B cell (primary cell): Measurements from ENCODE around the gene PTGS2. TPM values are rescaled to one million over a fixed set of nuclear protein-coding genes. Genes with fewer than 3 reads are reported as not detected.

Source experiments
- ATAC-seq: fragments of 200-7000 bp; cut with Tn5 transposase; one replicate; pipeline ENCODE4 v1.10.0; 2021; ENCODE audit warnings: low read depth, mild to moderate bottlenecking, moderate number of reproducible peaks, moderate library complexity
- CTCF ChIA-PET: fragments of 350-600 bp; sonication (Branson Sonifier 250); formaldehyde crosslinking; loops from one replicate; lab custom pipeline; 2021; ENCODE audit warnings: antibody characterized with exemption, inconsistent platforms; lab: Charles Lee
- POLR2A ChIA-PET: fragments of 350-600 bp; sonication (Branson Sonifier 250); formaldehyde crosslinking; loops from one replicate; lab custom pipeline; 2021; ENCODE audit warnings: antibody characterized with exemption; lab: Charles Lee
- DNase-seq: peaks from one replicate; pipeline ENCODE4 v3.0.0; 2013
- H2AFZ ChIP-seq: 2 replicates; pipeline ENCODE4 v1.6.1; 2012; ENCODE audit warnings: mild to moderate bottlenecking, low read depth, low read length; ENCODE audit not compliant: insufficient read depth, poor library complexity, severe bottlenecking
- H3K27ac ChIP-seq, 2 donors: 1 replicate in 1 of 2; 2 replicates in 1 of 2; pipeline ENCODE4 v1.5.1; 2012 to 2013; ENCODE audit warnings: low read length in 2 of 2, mild to moderate bottlenecking in 2 of 2, moderate library complexity in 1 of 2
- H3K27me3 ChIP-seq, 4 experiments: fragments of 200-600 bp in 1 of 4; sonication (generic) in 1 of 4; replicated peaks in 1 of 4; 1 replicate in 2 of 4; 2 replicates in 2 of 4; pipeline versions ENCODE4 v1.6.1 to v1.7.0; 2013 to 2016; ENCODE audit warnings: low read length in 3 of 4, mild to moderate bottlenecking in 2 of 4, mixed read lengths in 1 of 4, moderate library complexity in 1 of 4; ENCODE audit not compliant: insufficient read depth in 4 of 4, control insufficient read depth in 3 of 4; ENCODE audit errors: control extremely low read depth in 1 of 4
- H3K36me3 ChIP-seq, 2 experiments: replicated peaks in 1 of 2; 1 replicate in 1 of 2; 2 replicates in 1 of 2; pipeline versions ENCODE4 v1.6.1 to v1.7.1; 2013; ENCODE audit warnings: low read length in 1 of 2; ENCODE audit not compliant: insufficient read depth in 2 of 2, control insufficient read depth in 1 of 2; ENCODE audit errors: control extremely low read depth in 1 of 2, extremely low read depth in 1 of 2
- H3K4me1 ChIP-seq, 2 donors: fragments of 200-600 bp in 1 of 2; sonication (generic) in 1 of 2; 1 replicate in 1 of 2; 2 replicates in 1 of 2; pipeline versions ENCODE4 v1.5.1 to v1.6.1; 2013 to 2017; ENCODE audit warnings: low read length in 2 of 2; ENCODE audit not compliant: control insufficient read depth in 2 of 2, insufficient read depth in 2 of 2
- H3K4me2 ChIP-seq: replicated peaks from 2 replicates; pipeline ENCODE3; 2012; ENCODE audit warnings: mild to moderate bottlenecking, low read depth, low read length; ENCODE audit not compliant: poor library complexity, severe bottlenecking
- H3K4me3 ChIP-seq, 5 experiments: fragments of 200-600 bp in 1 of 5; sonication (generic) in 1 of 5; 1 replicate in 3 of 5; 2 replicates in 2 of 5; pipeline versions ENCODE4 v1.5.1 to v1.7.0; 2011 to 2016; ENCODE audit warnings: low read length in 4 of 5, mild to moderate bottlenecking in 4 of 5, low read depth in 2 of 5, control low read depth in 1 of 5, moderate library complexity in 1 of 5; ENCODE audit not compliant: insufficient read depth in 1 of 5; ENCODE audit errors: control extremely low read depth in 1 of 5, extremely low read depth in 1 of 5
- H3K79me2 ChIP-seq: fragments of 200-600 bp; sonication (generic); one replicate; pipeline ENCODE4 v1.6.0; 2016; ENCODE audit warnings: low read length; ENCODE audit not compliant: control insufficient read depth, insufficient read depth
- H3K9ac ChIP-seq: fragments of 200-600 bp; sonication (generic); 2 replicates; pipeline ENCODE4 v1.6.1; 2017; ENCODE audit warnings: mild to moderate bottlenecking, low read length, moderate library complexity
- H3K9me3 ChIP-seq, 3 donors: one replicate each; pipeline versions ENCODE4 v1.6.1 to v1.7.1; 2013; ENCODE audit warnings: low read length in 2 of 3; ENCODE audit not compliant: control insufficient read depth in 2 of 3, insufficient read depth in 1 of 3; ENCODE audit errors: control extremely low read depth in 1 of 3
- H4K20me1 ChIP-seq: 2 replicates; pipeline ENCODE4 v1.6.0; 2012; ENCODE audit warnings: mild to moderate bottlenecking, low read length; ENCODE audit not compliant: insufficient read depth, control insufficient read depth, poor library complexity, severe bottlenecking
- H3K27ac Mint-ChIP-seq: one replicate; pipeline ENCODE4 v1.8.0; 2021; ENCODE audit warnings: mixed read lengths
- H3K27me3 Mint-ChIP-seq: one replicate; pipeline ENCODE4 v1.8.0; 2021; ENCODE audit warnings: mixed read lengths
- H3K4me1 Mint-ChIP-seq: one replicate; pipeline ENCODE4 v1.8.0; 2021; ENCODE audit warnings: mixed read lengths
- H3K4me3 Mint-ChIP-seq: one replicate; pipeline ENCODE4 v1.8.0; 2021; ENCODE audit warnings: mixed read lengths
- H3K9me3 Mint-ChIP-seq: one replicate; pipeline ENCODE4 v1.8.0; 2022; ENCODE audit warnings: mixed read lengths; ENCODE audit not compliant: insufficient read depth
- CTCF ChIP-seq: fragments of 200-600 bp; IDR thresholded peaks from one replicate; pipeline ENCODE4 v1.8.0; 2022; ENCODE audit warnings: antibody characterized with exemption, mild to moderate bottlenecking
- EZH2 ChIP-seq: IDR thresholded peaks from 2 replicates; pipeline ENCODE4 v1.6.1; 2012; ENCODE audit warnings: borderline replicate concordance, low read depth, mild to moderate bottlenecking, moderate library complexity, low read length; ENCODE audit not compliant: insufficient read depth, poor library complexity, severe bottlenecking
- intact Hi-C: fragments of 100-400 bp; cut with micrococcal nuclease; formaldehyde crosslinking; loops from one replicate; pipeline ENCODE4 v1.10.0; 2022
- polyA plus RNA-seq: library from polyadenylated mRNA; depleted of rRNA; stranded (reverse); fragments of >200 nt; gene quantifications from 2 replicates; pipeline ENCODE4 v1.2.3, GENCODE V29; 2012
- total RNA-seq, 2 donors: library from RNA; stranded (reverse); fragments of 120-200 nt in 1 of 2; gene quantifications; 1 replicate in 1 of 2; 2 replicates in 1 of 2; pipeline versions ENCODE4 v1.2.3 to v1.2.4, GENCODE V29; 2013 to 2022

Gene PTGS2
- total and polyA plus RNA-seq, 2 donors (not counting 1 experiment from before 2014, with no cell fraction given), result 0.85 TPM; not detected in 1

DNA sequence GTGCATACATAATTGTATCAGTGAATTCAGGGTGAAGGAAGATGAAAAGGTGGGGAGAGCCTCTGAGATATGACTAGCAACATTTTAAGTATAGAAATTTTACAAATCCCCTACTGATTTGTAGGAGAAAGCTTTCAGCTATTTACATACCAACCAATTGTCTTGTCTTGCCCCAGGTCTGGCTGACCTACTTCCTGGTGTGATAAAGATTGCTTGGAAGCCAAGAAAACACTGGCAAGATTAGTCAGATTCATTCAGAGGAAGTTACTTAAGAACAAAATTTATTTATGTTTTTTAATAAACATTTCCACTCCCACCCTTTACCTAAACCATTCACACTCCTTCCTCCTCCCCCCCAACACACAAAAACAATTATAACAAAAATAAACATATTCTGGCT, 17.5 kb downstream of the PTGS2 start:
- H3K27me3 ChIP-seq, result no peaks in the 10 kb centered on the region
- H4K20me1 ChIP-seq, result no peaks in the 10 kb centered on the region
- TF ChIP-seq EZH2, result no peak
- H3K36me3 ChIP-seq, result no peaks in the 10 kb centered on the region
- Mint-ChIP-seq H3K27me3 (no peaks in the 10 kb centered on the region), H3K9me3 (no peaks in the 10 kb centered on the region), H3K4me3 (no peak overlapping the region), H3K4me1 (no peaks in the 10 kb centered on the region), H3K27ac (no peak overlapping the region)
- H3K4me2 ChIP-seq, result no peak overlapping the region
- H3K27ac ChIP-seq, result no peak overlapping the region
- intact Hi-C loops, result no loop called here
- no peak overlapping the region for H3K4me3 ChIP-seq
- DNase-seq (no peak), ATAC-seq (no peak)
- H3K79me2 ChIP-seq, result no peaks in the 10 kb centered on the region
- H3K9ac ChIP-seq, result no peak overlapping the region
- no peaks in the 10 kb centered on the region for H3K9me3 ChIP-seq
- H3K4me1 ChIP-seq, result no peaks in the 10 kb centered on the region
- ChIA-PET POLR2A (no interaction called here), CTCF (no interaction called here)
- no peak overlapping the region for H2AFZ ChIP-seq

- CTCF ChIA-PET, result no interaction called here
- DNase-seq, result no peak
- intact Hi-C loops, result no loop called here
These were observed 20.3 kb downstream of the PTGS2 start for GRCh38 chr1:186659890-186660341.

More at GRCh38 chr1:186659890-186660341, 20.3 kb downstream of the PTGS2 start:
- H3K9me3 Mint-ChIP-seq, result no peaks in the 10 kb centered on the region
- Histone ChIP-seq H3K4me3 (no peak overlapping the region), H3K4me1 (no peaks in the 10 kb centered on the region), H3K79me2 (no peaks in the 10 kb centered on the region), H4K20me1 (no peaks in the 10 kb centered on the region), H2AFZ (no peak overlapping the region), H3K27ac (no peak overlapping the region), H3K27me3 (no peaks in the 10 kb centered on the region), H3K4me2 (no peak overlapping the region), H3K9me3 (peaks cover 0 to 4% (median 0%) of the 10 kb centered on the region in 3 donors), H3K9ac (no peak overlapping the region), H3K36me3 (no peaks in the 10 kb centered on the region)
- no peaks in the 10 kb centered on the region for H3K4me1 Mint-ChIP-seq
- POLR2A ChIA-PET, result no interaction called here
- no peak overlapping the region for H3K4me3 Mint-ChIP-seq
- H3K27me3 Mint-ChIP-seq, result no peaks in the 10 kb centered on the region
- ATAC-seq, result no peak
- TF ChIP-seq CTCF (no peak), EZH2 (no peak)
- no peak overlapping the region for H3K27ac Mint-ChIP-seq
